ENCODE results near the gene NUP62CL. TPM values are rescaled to one million over a fixed set of nuclear protein-coding genes. Genes with fewer than 3 reads are reported as not detected.
"Not testable (repeated sequence)": the region's sequence is repeated elsewhere in the genome, so short reads cannot be mapped to it uniquely, and the experiment has no call there.

NUP62CL gene
- polyA plus RNA-seq, 1 donor from 2014 or later: 1.9 TPM

GRCh38 chrX:107167163-107167921 is 38.9 kb downstream of the NUP62CL start:
- Histone ChIP-seq H3K27me3 (ENCODE audit: insufficient read depth, low read depth, low read length) (no peaks in the 10 kb centered on the region), H3K4me3 (ENCODE audit: low read length) (no peak overlapping the region), H3K36me3 (ENCODE audit: insufficient read depth, low read length) (no peaks in the 10 kb centered on the region), H3F3A (ENCODE audit: insufficient read depth, low read length, poor library complexity, severe bottlenecking) (no peaks in the 10 kb centered on the region), H3K9me3 (ENCODE audit: low read length) (no peaks in the 10 kb centered on the region), H3K79me2 (replicated peaks; ENCODE audit: insufficient read depth, low read length) (no peaks in the 10 kb centered on the region), H3K9ac (ENCODE audit: low read length) (no peak overlapping the region), H3K9me2 (ENCODE audit: insufficient read depth, low read length) (no peaks in the 10 kb centered on the region), H3K4me2 (ENCODE audit: low read length) (no peak overlapping the region), H3K27ac (ENCODE audit: low read length) (no peak overlapping the region), H4K20me1 (ENCODE audit: insufficient read depth) (no peaks in the 10 kb centered on the region), H2AFZ (ENCODE audit: low read depth, low read length) (no peak overlapping the region)
- TF ChIP-seq SMC3 (conservative IDR thresholded peaks at IDR 0.05; ENCODE audit: poor library complexity): no peak
- no peak for TF ChIP-seq EP300 (conservative IDR thresholded peaks at IDR 0.05; ENCODE audit: poor library complexity, severe bottlenecking)
- no peak for TF ChIP-seq POLR2AphosphoS5 (IDR thresholded peaks at IDR 0.05)
- TF ChIP-seq CTCF (IDR thresholded peaks at IDR 0.05; ENCODE audit: poor library complexity, severe bottlenecking): no peak
- TF ChIP-seq TAF1 (IDR thresholded peaks at IDR 0.05; ENCODE audit: low read depth): no peak
- no peak for TF ChIP-seq EZH2 (IDR thresholded peaks at IDR 0.05; ENCODE audit: borderline replicate concordance, insufficient read depth, low read length, poor library complexity, severe bottlenecking)
- TF ChIP-seq MXI1 (conservative IDR thresholded peaks at IDR 0.05; ENCODE audit: poor library complexity, severe bottlenecking): no peak
- TF ChIP-seq RAD21 (conservative IDR thresholded peaks at IDR 0.05): no peak
- no peak for TF ChIP-seq REST (IDR thresholded peaks at IDR 0.05; ENCODE audit: borderline replicate concordance)

- H3K9me3 ChIP-seq (ENCODE audit: low read length); H3K27me3 ChIP-seq (ENCODE audit: insufficient read depth, low read depth, low read length); H3K4me2 ChIP-seq (ENCODE audit: low read length); H3F3A ChIP-seq (ENCODE audit: insufficient read depth, low read length, poor library complexity, severe bottlenecking); H2AFZ ChIP-seq (ENCODE audit: low read depth, low read length); H3K9ac ChIP-seq (ENCODE audit: low read length); H3K36me3 ChIP-seq (ENCODE audit: insufficient read depth, low read length); H3K79me2 ChIP-seq (replicated peaks; ENCODE audit: insufficient read depth, low read length); H3K27ac ChIP-seq (ENCODE audit: low read length); H4K20me1 ChIP-seq (ENCODE audit: insufficient read depth); H3K9me2 ChIP-seq (ENCODE audit: insufficient read depth, low read length); H3K4me3 ChIP-seq (ENCODE audit: low read length): not testable (repeated sequence)
Measured at GRCh38 chrX:107157618-107158017, 48.6 kb downstream of the NUP62CL start.

- not testable (repeated sequence) for H3K36me3 ChIP-seq (ENCODE audit: insufficient read depth, low read length); H3K79me2 ChIP-seq (replicated peaks; ENCODE audit: insufficient read depth, low read length); H3K9me2 ChIP-seq (ENCODE audit: insufficient read depth, low read length); H3K9me3 ChIP-seq (ENCODE audit: low read length); H3K27me3 ChIP-seq (ENCODE audit: insufficient read depth, low read depth, low read length); H3K9ac ChIP-seq (ENCODE audit: low read length); H3K27ac ChIP-seq (ENCODE audit: low read length); H3K4me2 ChIP-seq (ENCODE audit: low read length); H4K20me1 ChIP-seq (ENCODE audit: insufficient read depth); H3F3A ChIP-seq (ENCODE audit: insufficient read depth, low read length, poor library complexity, severe bottlenecking); H2AFZ ChIP-seq (ENCODE audit: low read depth, low read length); H3K4me3 ChIP-seq (ENCODE audit: low read length)
Measured at GRCh38 chrX:107155621-107156430, 50.4 kb downstream of the NUP62CL start.
